ENCODE results near the gene DTNBP1.

DTNBP1 gene

DNA sequence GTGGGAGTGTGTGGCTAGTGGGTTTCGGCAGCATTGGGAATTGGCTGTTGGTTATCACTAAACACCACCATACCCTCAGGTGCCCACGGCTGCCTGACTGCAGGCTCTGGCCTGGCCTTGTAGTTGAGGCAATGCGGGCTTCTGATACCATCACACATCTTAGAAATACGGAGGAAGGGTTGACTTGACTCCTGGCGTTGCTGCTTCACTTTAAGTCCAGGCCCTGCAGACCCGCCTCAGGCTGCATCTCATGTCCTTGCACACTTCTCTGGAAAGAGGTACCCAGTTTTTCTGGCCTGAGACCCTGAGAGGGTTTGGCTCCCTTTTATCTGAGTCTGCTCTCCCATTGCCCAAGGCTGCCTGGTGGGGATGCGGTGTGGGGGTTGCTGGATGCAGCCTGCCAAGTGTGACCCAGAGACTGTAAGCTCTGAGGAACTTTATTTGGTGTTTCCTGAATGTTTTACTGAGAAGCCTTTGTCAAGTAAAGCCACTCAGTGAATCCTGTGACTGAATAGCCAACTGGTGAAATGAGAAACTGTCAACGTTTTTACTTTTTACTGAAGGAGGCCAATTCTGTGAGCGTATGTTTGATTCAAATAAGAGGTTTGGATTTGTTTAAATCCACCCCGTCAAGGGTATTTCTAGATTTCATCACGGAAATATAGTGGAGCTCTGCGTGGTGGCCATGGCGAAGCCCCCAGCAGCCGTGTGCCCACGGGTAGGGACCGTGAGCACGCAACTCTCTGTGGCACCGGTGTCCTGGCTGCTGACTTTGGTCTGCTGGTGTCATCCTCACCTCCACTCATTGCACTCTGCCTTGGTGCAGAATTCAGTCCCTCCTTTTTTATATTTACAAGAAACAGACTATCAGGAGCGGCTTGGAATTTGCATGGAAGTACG, 160.1 kb downstream of the DTNBP1 start:
- H3K27me3 ChIP-seq (replicated peaks) = no peaks in the 10 kb centered on the region
- TF ChIP-seq, protein P1, sequence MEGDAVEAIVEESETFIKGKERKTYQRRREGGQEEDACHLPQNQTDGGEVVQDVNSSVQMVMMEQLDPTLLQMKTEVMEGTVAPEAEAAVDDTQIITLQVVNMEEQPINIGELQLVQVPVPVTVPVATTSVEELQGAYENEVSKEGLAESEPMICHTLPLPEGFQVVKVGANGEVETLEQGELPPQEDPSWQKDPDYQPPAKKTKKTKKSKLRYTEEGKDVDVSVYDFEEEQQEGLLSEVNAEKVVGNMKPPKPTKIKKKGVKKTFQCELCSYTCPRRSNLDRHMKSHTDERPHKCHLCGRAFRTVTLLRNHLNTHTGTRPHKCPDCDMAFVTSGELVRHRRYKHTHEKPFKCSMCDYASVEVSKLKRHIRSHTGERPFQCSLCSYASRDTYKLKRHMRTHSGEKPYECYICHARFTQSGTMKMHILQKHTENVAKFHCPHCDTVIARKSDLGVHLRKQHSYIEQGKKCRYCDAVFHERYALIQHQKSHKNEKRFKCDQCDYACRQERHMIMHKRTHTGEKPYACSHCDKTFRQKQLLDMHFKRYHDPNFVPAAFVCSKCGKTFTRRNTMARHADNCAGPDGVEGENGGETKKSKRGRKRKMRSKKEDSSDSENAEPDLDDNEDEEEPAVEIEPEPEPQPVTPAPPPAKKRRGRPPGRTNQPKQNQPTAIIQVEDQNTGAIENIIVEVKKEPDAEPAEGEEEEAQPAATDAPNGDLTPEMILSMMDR (IDR thresholded peaks at IDR 0.05; ENCODE audit: low read depth, low read length, missing control alignments) = no peak
- peaks cover 4% of the 10 kb centered on the region for H3K36me3 ChIP-seq (replicated peaks)
- no peak overlapping the region for H3K4me3 ChIP-seq (ENCODE audit: low read depth, low read length)
- no peak overlapping the region for H3K27ac ChIP-seq
- in situ Hi-C loops (cut with HindIII; ENCODE audit: low pct_ligation_motif_present, low sequenced_read_pairs) = no loop called here
- DNase-seq = no peak

DNA sequence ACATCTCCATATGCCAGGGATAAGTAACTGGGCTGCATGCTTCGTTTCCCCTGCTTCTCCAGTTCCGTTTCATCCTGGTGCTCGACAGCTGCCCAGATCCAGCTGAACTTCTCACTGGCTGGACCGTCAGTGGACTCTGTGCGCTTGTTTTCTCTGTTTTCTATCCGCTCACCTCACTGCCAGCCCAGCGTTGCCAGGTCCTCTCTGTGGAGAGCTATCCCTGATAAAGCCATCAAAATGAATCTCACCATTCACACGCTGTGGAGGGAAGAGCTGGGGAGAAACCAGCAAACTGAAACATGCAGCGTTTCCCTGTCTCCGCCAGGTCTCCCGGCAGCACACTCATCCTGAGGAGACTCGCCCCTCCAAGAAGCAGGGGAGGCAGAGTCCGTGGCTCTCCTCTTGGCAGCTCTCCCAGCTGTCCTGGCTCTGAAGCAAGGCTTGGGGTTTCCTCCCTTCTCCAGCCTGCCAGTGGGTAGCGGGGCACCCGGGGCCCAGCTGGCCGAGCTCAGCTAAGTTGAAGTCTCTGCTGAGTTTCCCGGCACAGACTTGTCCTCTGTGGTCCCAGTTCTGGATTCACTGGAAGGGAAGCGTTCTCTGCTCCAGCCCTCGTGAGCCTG, 160.9 kb downstream of the DTNBP1 start:
- Histone ChIP-seq H3K36me3 (replicated peaks) (peaks cover 7% of the 10 kb centered on the region), H3K27me3 (replicated peaks) (no peaks in the 10 kb centered on the region), H3K27ac (no peak overlapping the region), H3K4me3 (ENCODE audit: low read depth, low read length) (no peak overlapping the region)
- TF ChIP-seq, protein P1 (IDR thresholded peaks at IDR 0.05; ENCODE audit: low read depth, low read length, missing control alignments) = no peak
- in situ Hi-C loops (cut with HindIII; ENCODE audit: low pct_ligation_motif_present, low sequenced_read_pairs) = no loop called here
- DNase-seq = peak; percentile 49

DNA sequence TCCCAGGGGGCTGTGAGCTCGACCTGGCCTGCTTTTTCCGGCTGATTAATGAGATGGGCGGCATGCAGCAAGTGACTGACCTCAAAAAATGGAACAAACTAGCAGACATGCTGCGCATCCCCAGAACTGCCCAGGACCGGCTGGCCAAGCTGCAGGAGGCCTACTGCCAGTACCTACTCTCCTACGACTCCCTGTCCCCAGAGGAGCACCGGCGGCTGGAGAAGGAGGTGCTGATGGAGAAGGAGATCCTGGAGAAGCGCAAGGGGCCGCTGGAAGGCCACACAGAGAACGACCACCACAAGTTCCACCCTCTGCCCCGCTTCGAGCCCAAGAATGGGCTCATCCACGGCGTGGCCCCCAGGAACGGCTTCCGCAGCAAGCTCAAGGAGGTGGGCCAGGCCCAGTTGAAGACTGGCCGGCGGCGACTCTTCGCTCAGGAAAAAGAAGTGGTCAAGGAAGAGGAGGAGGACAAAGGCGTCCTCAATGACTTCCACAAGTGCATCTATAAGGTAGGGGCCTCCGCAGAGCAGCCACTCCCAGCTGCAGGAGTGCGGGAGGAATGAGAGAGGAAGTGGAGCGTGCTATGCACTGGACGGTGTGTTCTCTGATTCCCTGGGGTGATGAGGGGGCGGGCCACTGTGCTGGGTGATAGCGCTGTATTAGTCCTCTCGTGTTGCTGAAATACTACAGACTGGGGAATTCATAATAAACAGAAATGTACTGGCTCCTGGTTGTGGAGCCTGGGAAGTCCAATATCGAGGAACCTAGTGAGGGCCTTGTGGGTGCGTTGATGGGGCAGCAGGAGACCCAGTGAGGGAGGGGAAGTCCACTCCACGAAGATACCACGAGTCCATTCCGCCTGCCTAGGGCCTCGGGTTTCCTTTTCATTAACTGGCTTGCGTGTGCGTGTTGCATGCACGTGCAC, 161.7 kb downstream of the DTNBP1 start:
- no peak for DNase-seq
- TF ChIP-seq, protein P1 (IDR thresholded peaks at IDR 0.05; ENCODE audit: low read depth, low read length, missing control alignments) = no peak
- H3K36me3 ChIP-seq (replicated peaks) = peaks cover 12% of the 10 kb centered on the region
- no peak overlapping the region for H3K27ac ChIP-seq
- H3K4me3 ChIP-seq (ENCODE audit: low read depth, low read length) = no peak overlapping the region
- no peaks in the 10 kb centered on the region for H3K27me3 ChIP-seq (replicated peaks)
- in situ Hi-C loops (cut with HindIII; ENCODE audit: low pct_ligation_motif_present, low sequenced_read_pairs) = no loop called here

DNA sequence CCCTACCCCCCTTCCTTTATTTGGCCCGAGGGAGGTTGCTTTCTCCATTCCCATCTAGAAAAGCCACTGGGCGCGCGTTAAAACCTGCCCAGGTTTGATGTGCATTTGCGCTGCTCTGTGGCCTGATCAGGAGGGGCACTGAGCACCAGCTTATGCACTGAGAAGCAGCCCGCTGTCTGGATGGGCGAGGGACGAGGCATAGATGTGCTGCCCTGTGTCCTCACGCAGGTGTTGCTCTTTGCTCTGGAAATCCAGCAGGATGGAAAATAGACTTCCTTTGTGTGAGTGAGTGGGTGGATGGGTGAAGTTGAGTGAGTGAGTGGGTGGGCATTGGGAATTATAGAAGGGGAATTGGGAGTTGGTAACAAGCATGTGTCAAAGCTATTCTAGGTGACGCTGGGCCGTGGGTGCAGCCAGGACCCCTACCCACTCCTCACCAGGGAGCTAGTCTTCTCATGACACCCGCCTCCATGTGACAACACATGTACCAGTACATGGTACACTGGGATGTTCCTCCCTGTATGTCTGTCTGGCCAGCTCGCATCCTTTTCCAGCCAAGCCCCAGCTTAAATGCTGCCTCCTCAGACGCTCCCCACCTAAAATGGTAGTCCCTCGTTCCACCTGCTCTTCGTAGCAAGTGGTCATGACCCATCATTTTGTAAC, 162.6 kb downstream of the DTNBP1 start:
- DNase-seq = no peak
- Histone ChIP-seq H3K27me3 (replicated peaks) (no peaks in the 10 kb centered on the region), H3K4me3 (ENCODE audit: low read depth, low read length) (no peak overlapping the region), H3K27ac (no peak overlapping the region), H3K36me3 (replicated peaks) (peaks cover 14% of the 10 kb centered on the region)
- in situ Hi-C loops (cut with HindIII; ENCODE audit: low pct_ligation_motif_present, low sequenced_read_pairs) = no loop called here
- TF ChIP-seq, protein P1 (IDR thresholded peaks at IDR 0.05; ENCODE audit: low read depth, low read length, missing control alignments) = no peak

DNA sequence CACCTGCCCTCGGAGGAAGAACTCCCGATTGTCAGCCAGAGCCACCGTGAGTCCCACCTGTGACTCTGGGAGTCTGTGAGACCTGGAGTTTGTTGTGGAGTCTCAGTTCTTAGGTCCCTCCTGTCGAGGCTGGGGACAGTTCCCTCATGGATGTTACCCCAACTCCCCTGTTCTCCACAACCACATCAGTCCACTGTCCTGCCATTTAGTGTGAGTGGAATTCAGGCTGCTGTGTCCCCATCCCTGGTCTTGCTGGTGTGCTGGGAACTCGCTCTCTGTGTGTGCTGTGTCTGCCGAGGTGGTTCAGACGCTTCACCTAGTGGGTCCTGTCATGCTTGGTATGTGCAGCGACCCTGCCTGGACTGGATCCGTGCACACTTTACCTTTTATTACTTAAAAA, 163.2 kb downstream of the DTNBP1 start:
- H3K4me3 ChIP-seq (ENCODE audit: low read depth, low read length) = no peak overlapping the region
- peaks cover 14% of the 10 kb centered on the region for H3K36me3 ChIP-seq (replicated peaks)
- in situ Hi-C loops (cut with HindIII; ENCODE audit: low pct_ligation_motif_present, low sequenced_read_pairs) = no loop called here
- TF ChIP-seq, protein P1 (IDR thresholded peaks at IDR 0.05; ENCODE audit: low read depth, low read length, missing control alignments) = no peak
- H3K27me3 ChIP-seq (replicated peaks) = no peaks in the 10 kb centered on the region
- H3K27ac ChIP-seq = no peak overlapping the region
- no peak for DNase-seq
